ENCODE data around the gene EFCAB6.

The EFCAB6 gene

DNA sequence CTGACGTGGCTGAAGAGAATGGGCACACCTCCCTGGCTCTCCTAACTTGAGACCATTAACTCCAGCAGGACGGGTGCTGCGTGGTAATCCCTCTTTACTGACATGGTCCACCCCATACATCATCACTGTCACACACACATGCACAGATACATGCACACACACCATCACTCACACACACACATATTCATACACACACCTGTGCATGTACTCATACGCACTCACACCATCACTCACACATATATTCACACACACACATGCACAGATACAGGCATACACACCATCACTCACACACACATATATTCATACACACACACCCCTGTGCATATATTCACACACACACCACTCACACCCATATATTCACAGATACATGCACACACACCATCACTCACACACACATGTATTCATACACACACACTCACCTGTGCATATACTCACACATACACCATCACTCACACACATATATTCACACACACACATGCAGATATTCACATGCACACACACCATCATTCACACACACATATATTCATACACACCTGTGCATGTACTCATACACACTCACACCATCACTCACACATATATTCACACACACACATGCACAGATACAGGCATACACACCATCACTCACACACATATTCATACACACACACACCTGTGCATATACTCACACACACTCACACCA is 74.8 kb downstream of the EFCAB6 start:
- Histone ChIP-seq H4K91ac (ENCODE audit: low read depth, low read length) (no peak overlapping the region), H3K27ac (ENCODE audit: low read depth, low read length) (no peak overlapping the region), H3K36me3 (ENCODE audit: control insufficient read depth in 1 of 2, insufficient read depth in 2 of 2, low read length in 2 of 2) (no peaks in the 10 kb centered on the region), H3K14ac (ENCODE audit: low read length) (no peak overlapping the region), H3K18ac (ENCODE audit: low read length) (no peak overlapping the region), H2BK120ac (ENCODE audit: insufficient read depth, low read length, poor library complexity) (no peak overlapping the region), H3K79me2 (ENCODE audit: control insufficient read depth, insufficient read depth, low read length, poor library complexity) (no peaks in the 10 kb centered on the region), H3K4ac (ENCODE audit: low read depth, low read length) (no peak overlapping the region), H3K23ac (ENCODE audit: low read length) (no peak overlapping the region), H3K4me1 (ENCODE audit: control insufficient read depth in 1 of 2, insufficient read depth in 2 of 2, low read length in 2 of 2) (peaks cover 3 to 4% of the 10 kb centered on the region in 2 experiments), H3K4me3 (ENCODE audit: low read depth, low read length) (no peak overlapping the region), H2AK5ac (ENCODE audit: low read length) (no peak overlapping the region), H4K12ac (ENCODE audit: low read depth, low read length) (no peak overlapping the region), H3K4me2 (ENCODE audit: low read length) (no peak overlapping the region), H3K9ac (ENCODE audit: low read length) (no peak overlapping the region), H2BK5ac (ENCODE audit: low read depth, low read length, poor library complexity) (no peak overlapping the region), H2AFZ (ENCODE audit: insufficient read depth, low read length, poor library complexity) (no peak overlapping the region), H3K27me3 (ENCODE audit: insufficient read depth, low read length) (no peaks in the 10 kb centered on the region), H3K79me1 (ENCODE audit: low read length) (no peaks in the 10 kb centered on the region), H4K8ac (ENCODE audit: low read depth, low read length) (no peak overlapping the region), H3K9me3 (ENCODE audit: insufficient read depth, low read depth, low read length) (no peaks in the 10 kb centered on the region), H2BK12ac (ENCODE audit: low read length) (no peak overlapping the region)
- no peak for DNase-seq
- no CpG with 5 or more reads among the region's 4 CpGs for WGBS (ENCODE audit: extremely low coverage, insufficient coverage, insufficient read length)

- no peaks in the 10 kb centered on the region for H3K27me3 ChIP-seq (ENCODE audit: insufficient read depth, low read length)
- no CpG with 5 or more reads among the region's 7 CpGs for WGBS (ENCODE audit: extremely low coverage, insufficient coverage, insufficient read length)
- H4K91ac ChIP-seq (ENCODE audit: low read depth, low read length), result no peak overlapping the region
- no peak overlapping the region for H2BK120ac ChIP-seq (ENCODE audit: insufficient read depth, low read length, poor library complexity)
- H3K23ac ChIP-seq (ENCODE audit: low read length), result no peak overlapping the region
- peaks cover 3 to 4% of the 10 kb centered on the region in 2 experiments for H3K4me1 ChIP-seq (ENCODE audit: control insufficient read depth in 1 of 2, insufficient read depth in 2 of 2, low read length in 2 of 2)
- H3K9me3 ChIP-seq (ENCODE audit: insufficient read depth, low read depth, low read length), result no peaks in the 10 kb centered on the region
- H3K9ac ChIP-seq (ENCODE audit: low read length), result no peak overlapping the region
- no peak overlapping the region for H2AFZ ChIP-seq (ENCODE audit: insufficient read depth, low read length, poor library complexity)
- H3K4ac ChIP-seq (ENCODE audit: low read depth, low read length), result no peak overlapping the region
- no peak overlapping the region for H4K12ac ChIP-seq (ENCODE audit: low read depth, low read length)
- H2AK5ac ChIP-seq (ENCODE audit: low read length), result no peak overlapping the region
- H3K79me2 ChIP-seq (ENCODE audit: control insufficient read depth, insufficient read depth, low read length, poor library complexity), result no peaks in the 10 kb centered on the region
- H3K79me1 ChIP-seq (ENCODE audit: low read length), result no peaks in the 10 kb centered on the region
- H2BK5ac ChIP-seq (ENCODE audit: low read depth, low read length, poor library complexity), result no peak overlapping the region
- no peak for DNase-seq
- H4K8ac ChIP-seq (ENCODE audit: low read depth, low read length), result no peak overlapping the region
- H2BK12ac ChIP-seq (ENCODE audit: low read length), result no peak overlapping the region
- H3K36me3 ChIP-seq (ENCODE audit: control insufficient read depth in 1 of 2, insufficient read depth in 2 of 2, low read length in 2 of 2), result no peaks in the 10 kb centered on the region
- H3K14ac ChIP-seq (ENCODE audit: low read length), result no peak overlapping the region
- no peak overlapping the region for H3K27ac ChIP-seq (ENCODE audit: low read depth, low read length)
- H3K18ac ChIP-seq (ENCODE audit: low read length), result no peak overlapping the region
- H3K4me3 ChIP-seq (ENCODE audit: low read depth, low read length), result no peak overlapping the region
- H3K4me2 ChIP-seq (ENCODE audit: low read length), result no peak overlapping the region
Measured at GRCh38 chr22:43736651-43737050, 75.5 kb downstream of the EFCAB6 start.

DNA sequence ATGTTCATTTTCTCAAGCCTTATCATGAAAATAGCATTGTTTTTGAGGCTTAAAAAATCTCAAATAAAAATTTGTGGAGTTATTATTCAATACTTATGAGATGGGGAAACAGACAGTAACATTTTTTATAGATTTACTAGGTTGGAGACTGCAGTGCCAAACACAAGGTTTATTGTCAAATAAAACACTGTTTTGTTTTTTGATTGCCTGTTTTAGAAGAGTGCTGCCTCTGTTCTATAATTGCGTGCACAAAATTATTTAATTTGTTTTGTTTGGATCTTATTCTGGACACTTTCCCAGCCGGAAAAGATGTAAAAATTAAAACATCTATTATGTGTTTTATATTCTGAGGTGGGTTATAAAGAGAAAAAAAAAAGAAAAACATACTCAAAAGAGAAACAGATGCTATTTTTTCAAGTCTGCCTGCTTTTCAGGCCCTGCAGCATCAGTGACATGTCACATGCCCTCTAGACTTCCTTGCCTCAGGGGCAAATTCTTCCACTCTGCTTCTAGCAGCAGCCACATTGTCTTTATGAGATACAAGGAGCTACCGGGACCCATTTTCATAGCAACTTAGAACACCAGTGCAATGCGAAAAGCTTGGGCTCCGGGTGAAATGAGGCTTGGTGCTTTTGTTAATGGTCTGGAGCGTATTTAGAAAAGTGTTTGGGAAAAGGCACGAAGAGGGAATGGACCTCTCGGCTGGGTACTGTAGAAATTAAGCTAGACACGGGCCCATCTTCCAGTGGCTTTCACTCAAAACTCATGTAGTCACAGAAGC is 77.5 kb downstream of the EFCAB6 start:
- WGBS (ENCODE audit: extremely low coverage, insufficient coverage, insufficient read length), result no CpG with 5 or more reads among the region's 9 CpGs
- Histone ChIP-seq H3K79me1 (ENCODE audit: low read length) (no peaks in the 10 kb centered on the region), H3K23ac (ENCODE audit: low read length) (no peak overlapping the region), H3K36me3 (ENCODE audit: control insufficient read depth in 1 of 2, insufficient read depth in 2 of 2, low read length in 2 of 2) (no peaks in the 10 kb centered on the region), H3K14ac (ENCODE audit: low read length) (no peak overlapping the region), H2BK120ac (ENCODE audit: insufficient read depth, low read length, poor library complexity) (no peak overlapping the region), H3K18ac (ENCODE audit: low read length) (no peak overlapping the region), H2BK12ac (ENCODE audit: low read length) (no peak overlapping the region), H3K27ac (ENCODE audit: low read depth, low read length) (no peak overlapping the region), H3K9ac (ENCODE audit: low read length) (no peak overlapping the region), H2AFZ (ENCODE audit: insufficient read depth, low read length, poor library complexity) (no peak overlapping the region), H3K9me3 (ENCODE audit: insufficient read depth, low read depth, low read length) (no peaks in the 10 kb centered on the region), H2BK5ac (ENCODE audit: low read depth, low read length, poor library complexity) (no peak overlapping the region), H3K27me3 (ENCODE audit: insufficient read depth, low read length) (no peaks in the 10 kb centered on the region), H4K91ac (ENCODE audit: low read depth, low read length) (no peak overlapping the region), H3K79me2 (ENCODE audit: control insufficient read depth, insufficient read depth, low read length, poor library complexity) (no peaks in the 10 kb centered on the region), H4K8ac (ENCODE audit: low read depth, low read length) (no peak overlapping the region), H3K4me2 (ENCODE audit: low read length) (no peak overlapping the region), H3K4ac (ENCODE audit: low read depth, low read length) (no peak overlapping the region), H3K4me3 (ENCODE audit: low read depth, low read length) (no peak overlapping the region), H3K4me1 (ENCODE audit: control insufficient read depth in 1 of 2, insufficient read depth in 2 of 2, low read length in 2 of 2) (peaks cover 3 to 4% of the 10 kb centered on the region in 2 experiments), H4K12ac (ENCODE audit: low read depth, low read length) (no peak overlapping the region), H2AK5ac (ENCODE audit: low read length) (no peak overlapping the region)
- DNase-seq, result peak; percentile 27 to 63

DNA sequence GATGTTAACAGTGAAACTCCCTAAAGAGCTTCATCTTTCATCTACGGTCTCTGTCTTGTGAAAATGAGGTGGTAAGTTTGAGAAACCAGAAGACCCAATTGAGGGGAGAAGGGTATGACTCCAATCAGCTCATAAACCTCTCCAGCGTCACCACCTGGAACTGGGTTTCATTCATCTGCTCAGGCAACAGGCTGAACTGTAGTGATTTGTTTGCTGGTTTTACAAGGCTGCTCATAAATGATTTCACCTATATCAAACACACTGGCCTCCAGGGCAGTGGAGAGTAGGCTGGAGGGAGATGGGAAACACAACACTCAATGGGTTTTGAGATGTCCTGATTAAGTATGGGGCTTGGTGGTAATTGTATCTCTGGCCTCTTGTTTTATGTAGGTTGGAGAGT is 79.0 kb downstream of the EFCAB6 start:
- H3K27me3 ChIP-seq (ENCODE audit: insufficient read depth, low read length), result no peaks in the 10 kb centered on the region
- H2BK120ac ChIP-seq (ENCODE audit: insufficient read depth, low read length, poor library complexity), result no peak overlapping the region
- no peaks in the 10 kb centered on the region for H3K36me3 ChIP-seq (ENCODE audit: control insufficient read depth in 1 of 2, insufficient read depth in 2 of 2, low read length in 2 of 2)
- DNase-seq, result no peak
- H3K4me2 ChIP-seq (ENCODE audit: low read length), result no peak overlapping the region
- no peak overlapping the region for H2BK5ac ChIP-seq (ENCODE audit: low read depth, low read length, poor library complexity)
- H2BK12ac ChIP-seq (ENCODE audit: low read length), result no peak overlapping the region
- H2AFZ ChIP-seq (ENCODE audit: insufficient read depth, low read length, poor library complexity), result no peak overlapping the region
- H3K4ac ChIP-seq (ENCODE audit: low read depth, low read length), result no peak overlapping the region
- no peak overlapping the region for H4K91ac ChIP-seq (ENCODE audit: low read depth, low read length)
- H3K27ac ChIP-seq (ENCODE audit: low read depth, low read length), result no peak overlapping the region
- no peak overlapping the region for H3K18ac ChIP-seq (ENCODE audit: low read length)
- no peak overlapping the region for H3K9ac ChIP-seq (ENCODE audit: low read length)
- H3K9me3 ChIP-seq (ENCODE audit: insufficient read depth, low read depth, low read length), result no peaks in the 10 kb centered on the region
- H3K4me3 ChIP-seq (ENCODE audit: low read depth, low read length), result no peak overlapping the region
- no peak overlapping the region for H3K23ac ChIP-seq (ENCODE audit: low read length)
- no CpG with 5 or more reads among the region's 2 CpGs for WGBS (ENCODE audit: extremely low coverage, insufficient coverage, insufficient read length)
- H2AK5ac ChIP-seq (ENCODE audit: low read length), result no peak overlapping the region
- H3K14ac ChIP-seq (ENCODE audit: low read length), result no peak overlapping the region
- H4K8ac ChIP-seq (ENCODE audit: low read depth, low read length), result no peak overlapping the region
- no peaks in the 10 kb centered on the region for H3K79me2 ChIP-seq (ENCODE audit: control insufficient read depth, insufficient read depth, low read length, poor library complexity)
- no peak overlapping the region for H4K12ac ChIP-seq (ENCODE audit: low read depth, low read length)
- peaks cover 3 to 4% of the 10 kb centered on the region in 2 experiments for H3K4me1 ChIP-seq (ENCODE audit: control insufficient read depth in 1 of 2, insufficient read depth in 2 of 2, low read length in 2 of 2)
- no peaks in the 10 kb centered on the region for H3K79me1 ChIP-seq (ENCODE audit: low read length)
